GM21528 (cell line): ENCODE results near the gene RAB3C.

Experiments
- ATAC-seq: cut with Tn5 transposase; IDR thresholded peaks from one replicate; pipeline ENCODE4 v1.9.1; 2021; ENCODE audit warnings: mild to moderate bottlenecking, moderate library complexity; ENCODE audit not compliant: unreplicated experiment, low FRiP score

RAB3C gene

DNA sequence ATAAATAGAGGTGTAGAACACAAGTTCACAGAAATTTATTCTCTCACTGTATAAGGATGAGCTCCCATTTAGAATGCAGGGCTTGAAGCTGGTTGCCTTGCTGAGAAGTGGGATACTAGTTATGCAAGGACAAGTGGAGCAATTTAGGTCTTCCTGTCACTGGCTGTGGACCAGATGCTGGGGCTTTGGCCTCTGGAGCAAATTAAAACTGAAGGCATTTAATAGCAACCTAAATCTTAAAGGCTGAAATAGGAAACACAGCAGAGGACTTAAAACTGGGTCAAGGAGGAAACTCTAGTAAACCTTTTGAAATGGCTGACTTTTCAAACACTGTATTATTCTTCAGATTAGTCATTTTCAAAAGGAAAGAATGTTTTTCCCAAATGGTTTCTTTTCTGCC lies 319.4 kb downstream of the RAB3C start:
- ATAC-seq, result no peak

DNA sequence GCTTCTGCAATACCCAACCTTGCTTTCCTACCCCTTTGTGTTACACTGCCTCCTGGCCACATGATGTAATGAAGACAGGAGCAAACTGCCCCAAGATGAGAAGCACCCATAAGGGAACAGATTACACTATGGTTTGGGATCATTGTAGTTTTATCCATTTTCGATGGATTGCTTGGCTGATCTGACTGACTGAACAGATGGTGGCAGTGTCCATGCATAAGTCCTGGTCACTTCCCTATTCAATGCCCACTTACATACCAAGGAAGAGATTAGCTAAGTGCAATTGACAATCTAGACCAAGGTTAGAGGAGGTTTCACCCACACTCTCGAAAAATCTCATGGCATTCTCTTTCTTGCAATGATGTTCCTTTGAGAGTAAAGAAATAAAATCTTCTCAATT lies 319.9 kb downstream of the RAB3C start:
- ATAC-seq, result no peak

DNA sequence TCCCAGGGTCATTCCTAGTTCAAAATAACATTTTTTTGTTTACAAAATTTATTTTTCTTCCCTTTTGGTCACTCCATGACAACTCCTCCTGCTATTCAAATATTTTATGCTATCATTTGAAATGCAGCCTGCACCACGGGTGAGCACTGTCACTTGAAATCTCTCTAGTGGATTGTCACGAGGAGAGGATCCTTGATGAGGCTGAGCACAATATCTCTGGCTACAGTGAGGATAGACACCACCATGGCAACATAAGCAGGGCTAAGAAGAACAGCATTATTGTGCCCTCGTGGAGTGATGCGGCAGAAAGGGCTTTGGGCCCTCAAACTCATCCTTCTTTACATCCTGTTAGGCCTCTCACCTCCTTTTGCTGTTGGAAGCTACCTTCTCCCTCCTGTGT lies 321.9 kb downstream of the RAB3C start:
- no peak for ATAC-seq

DNA sequence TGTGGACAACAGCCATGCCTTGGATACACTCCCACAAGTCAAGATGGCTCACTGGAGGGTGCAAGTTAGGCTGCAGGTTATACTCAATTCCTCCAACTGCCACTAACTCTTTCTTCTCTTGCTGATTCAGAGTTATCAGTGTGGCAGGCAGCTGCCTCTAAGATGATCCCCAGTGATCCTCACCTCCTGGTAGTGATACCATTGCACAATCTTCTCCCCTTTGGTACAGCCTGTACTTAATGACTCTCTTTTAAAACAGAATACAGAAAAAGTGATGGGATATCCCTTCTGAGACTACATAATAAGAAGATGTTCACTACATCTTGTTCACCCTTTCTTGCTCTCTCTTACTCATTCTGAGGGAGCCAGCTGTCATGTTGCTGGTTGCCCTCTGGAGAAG lies 323.1 kb downstream of the RAB3C start:
- no peak for ATAC-seq
